Adipocyte (in vitro differentiated cells): ENCODE results near the gene GTPBP6.
"Not testable (repeated sequence)": the region's sequence is repeated elsewhere in the genome, so short reads cannot be mapped to it uniquely, and the experiment has no call there.

Experiments used
- DNase-seq: peaks from one replicate; pipeline ENCODE4 v3.0.0-alpha.2; 2015; ENCODE audit warnings: low read depth
- H3K27me3 ChIP-seq: replicated peaks from 2 replicates; pipeline ENCODE4 v1.7.0; 2013; ENCODE audit warnings: mild to moderate bottlenecking, low read length, moderate library complexity; ENCODE audit not compliant: control insufficient read depth, insufficient read depth
- H3K36me3 ChIP-seq: 2 replicates; pipeline ENCODE4 v1.7.0; 2013; ENCODE audit warnings: low read length, mild to moderate bottlenecking, moderate library complexity; ENCODE audit not compliant: control insufficient read depth, insufficient read depth, severe bottlenecking
- H3K4me1 ChIP-seq: 2 replicates; pipeline ENCODE4 v1.7.0; 2013; ENCODE audit warnings: mild to moderate bottlenecking, low read length, moderate library complexity; ENCODE audit not compliant: control insufficient read depth, insufficient read depth
- H3K4me3 ChIP-seq: 2 replicates; pipeline ENCODE4 v1.7.0; 2013; ENCODE audit warnings: mild to moderate bottlenecking, low read length, moderate library complexity
- H3K9ac ChIP-seq: 2 replicates; pipeline ENCODE4 v1.7.0; 2013; ENCODE audit warnings: mild to moderate bottlenecking, low read length, moderate library complexity
- H3K9me3 ChIP-seq: 2 replicates; pipeline ENCODE4 v1.7.0; 2013; ENCODE audit warnings: mild to moderate bottlenecking, low read length, moderate library complexity; ENCODE audit not compliant: control insufficient read depth

The GTPBP6 gene

GRCh38 chrX:311156-312129 is 7.2 kb downstream of the GTPBP6 start:
- no peak for DNase-seq
- Histone ChIP-seq H3K36me3 (peaks cover 73% of the 10 kb centered on the region), H3K4me3 (no peak overlapping the region), H3K9me3 (no peaks in the 10 kb centered on the region), H3K9ac (no peak overlapping the region), H3K27me3 (no peaks in the 10 kb centered on the region), H3K4me1 (no peaks in the 10 kb centered on the region)

- peaks cover 81% of the 10 kb centered on the region for H3K36me3 ChIP-seq
- no peaks in the 10 kb centered on the region for H3K9me3 ChIP-seq
- H3K4me1 ChIP-seq = no peaks in the 10 kb centered on the region
- H3K4me3 ChIP-seq = no peak overlapping the region
- DNase-seq = no peak
- no peaks in the 10 kb centered on the region for H3K27me3 ChIP-seq
- H3K9ac ChIP-seq = no peak overlapping the region
These were observed 7.9 kb downstream of the GTPBP6 start for GRCh38 chrX:310621-311155.

GRCh38 chrX:308821-309520 is 9.6 kb downstream of the GTPBP6 start:
- no peaks in the 10 kb centered on the region for H3K4me1 ChIP-seq
- no peaks in the 10 kb centered on the region for H3K9me3 ChIP-seq
- H3K36me3 ChIP-seq = peaks cover 79% of the 10 kb centered on the region
- no peak overlapping the region for H3K9ac ChIP-seq
- no peak for DNase-seq
- no peak overlapping the region for H3K4me3 ChIP-seq
- no peaks in the 10 kb centered on the region for H3K27me3 ChIP-seq

- H3K9me3 ChIP-seq = no peaks in the 10 kb centered on the region
- no peaks in the 10 kb centered on the region for H3K27me3 ChIP-seq
- no peak overlapping the region for H3K4me3 ChIP-seq
- H3K36me3 ChIP-seq = peaks cover 71% of the 10 kb centered on the region
- H3K9ac ChIP-seq = no peak overlapping the region
- no peak for DNase-seq
- no peaks in the 10 kb centered on the region for H3K4me1 ChIP-seq
These were observed 11.1 kb downstream of the GTPBP6 start for GRCh38 chrX:307261-308111.

- DNase-seq, H3K4me1 ChIP-seq, H3K27me3 ChIP-seq, H3K9ac ChIP-seq, H3K4me3 ChIP-seq, H3K9me3 ChIP-seq: not testable (repeated sequence)
- peaks cover 67% of the 10 kb centered on the region for H3K36me3 ChIP-seq
These were observed 11.9 kb downstream of the GTPBP6 start for GRCh38 chrX:306614-307251.

- H3K4me3 ChIP-seq, H3K9ac ChIP-seq, DNase-seq, H3K4me1 ChIP-seq, H3K9me3 ChIP-seq, H3K27me3 ChIP-seq: not testable (repeated sequence)
- peaks cover 63% of the 10 kb centered on the region for H3K36me3 ChIP-seq
These were observed 12.6 kb downstream of the GTPBP6 start for GRCh38 chrX:305781-306613.

- H3K9ac ChIP-seq = no peak overlapping the region
- H3K36me3 ChIP-seq = peaks cover 60% of the 10 kb centered on the region
- DNase-seq = no peak
These were observed 15.6 kb downstream of the GTPBP6 start for GRCh38 chrX:302975-303374.

GRCh38 chrX:300334-300733 is 18.3 kb downstream of the GTPBP6 start:
- no peak for DNase-seq
- Histone ChIP-seq H3K9me3 (no peaks in the 10 kb centered on the region), H3K4me3 (no peak overlapping the region), H3K9ac (no peak overlapping the region), H3K36me3 (peaks cover 44% of the 10 kb centered on the region), H3K27me3 (no peaks in the 10 kb centered on the region), H3K4me1 (no peaks in the 10 kb centered on the region)

More at GRCh38 chrX:302975-303374, 15.6 kb downstream of the GTPBP6 start:
- H3K4me1 ChIP-seq = no peaks in the 10 kb centered on the region
- H3K27me3 ChIP-seq = no peaks in the 10 kb centered on the region
- no peak overlapping the region for H3K4me3 ChIP-seq
- H3K9me3 ChIP-seq = no peaks in the 10 kb centered on the region

- H3K4me1 ChIP-seq = no peaks in the 10 kb centered on the region
- H3K4me3 ChIP-seq = no peak overlapping the region
- peaks cover 43% of the 10 kb centered on the region for H3K36me3 ChIP-seq
- DNase-seq = no peak
- no peaks in the 10 kb centered on the region for H3K27me3 ChIP-seq
- H3K9me3 ChIP-seq = no peaks in the 10 kb centered on the region
- H3K9ac ChIP-seq = no peak overlapping the region
These were observed 19.6 kb downstream of the GTPBP6 start for GRCh38 chrX:298993-299392.

- Histone ChIP-seq H3K9me3 (no peaks in the 10 kb centered on the region), H3K4me3 (no peak overlapping the region), H3K36me3 (peaks cover 48% of the 10 kb centered on the region), H3K27me3 (no peaks in the 10 kb centered on the region), H3K4me1 (no peaks in the 10 kb centered on the region), H3K9ac (no peak overlapping the region)
- no peak for DNase-seq
These were observed 23.5 kb downstream of the GTPBP6 start for GRCh38 chrX:295136-295535.
